ENCODE results near the gene OR5D18.

DNA sequence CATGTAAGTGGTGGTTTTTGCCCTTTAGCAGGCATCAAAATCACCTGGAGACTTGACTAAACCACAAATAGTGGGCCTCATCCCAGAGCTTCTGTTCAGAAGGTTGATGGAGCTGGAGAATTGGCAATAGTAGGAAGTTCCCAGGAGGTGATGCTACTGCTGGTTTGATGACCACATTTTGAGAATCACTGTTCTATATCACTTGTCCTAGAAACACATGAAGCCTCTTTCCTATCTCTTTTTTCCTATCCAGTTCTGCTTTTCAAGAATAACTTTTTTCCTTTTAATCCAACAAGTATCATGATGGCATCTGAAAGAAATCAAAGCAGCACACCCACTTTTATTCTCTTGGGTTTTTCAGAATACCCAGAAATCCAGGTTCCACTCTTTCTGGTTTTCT is 46.3 kb upstream of the OR5D18 start, which contains the start of gene OR5D13:
- no peak for TF ChIP-seq CTCF (IDR thresholded peaks at IDR 0.05)
- TF ChIP-seq POLR2AphosphoS5 (IDR thresholded peaks at IDR 0.05): no peak
- no peak for TF ChIP-seq POLR2A (IDR thresholded peaks at IDR 0.05)
- TF ChIP-seq EP300 (IDR thresholded peaks at IDR 0.05): no peak

Data from gastroesophageal sphincter (tissue), 3 donors.